Measurements from ENCODE around the gene DCP1A. TPM values are rescaled to one million over a fixed set of nuclear protein-coding genes. Genes with fewer than 3 reads are reported as not detected.
"Not testable (repeated sequence)": the region's sequence is repeated elsewhere in the genome, so short reads cannot be mapped to it uniquely, and the experiment has no call there.

Gene DCP1A
- total RNA-seq, 1 experiment from 2014 or later, result 32.9 TPM

GRCh38 chr3:53273146-53273670, 74.1 kb downstream of the DCP1A start:
- no peaks in the 10 kb centered on the region for H3K9me3 ChIP-seq
- CTCF ChIA-PET, result no interaction called here
- H3K36me3 ChIP-seq (ENCODE audit: control insufficient read depth, insufficient read depth, low read length), result no peaks in the 10 kb centered on the region

DNA sequence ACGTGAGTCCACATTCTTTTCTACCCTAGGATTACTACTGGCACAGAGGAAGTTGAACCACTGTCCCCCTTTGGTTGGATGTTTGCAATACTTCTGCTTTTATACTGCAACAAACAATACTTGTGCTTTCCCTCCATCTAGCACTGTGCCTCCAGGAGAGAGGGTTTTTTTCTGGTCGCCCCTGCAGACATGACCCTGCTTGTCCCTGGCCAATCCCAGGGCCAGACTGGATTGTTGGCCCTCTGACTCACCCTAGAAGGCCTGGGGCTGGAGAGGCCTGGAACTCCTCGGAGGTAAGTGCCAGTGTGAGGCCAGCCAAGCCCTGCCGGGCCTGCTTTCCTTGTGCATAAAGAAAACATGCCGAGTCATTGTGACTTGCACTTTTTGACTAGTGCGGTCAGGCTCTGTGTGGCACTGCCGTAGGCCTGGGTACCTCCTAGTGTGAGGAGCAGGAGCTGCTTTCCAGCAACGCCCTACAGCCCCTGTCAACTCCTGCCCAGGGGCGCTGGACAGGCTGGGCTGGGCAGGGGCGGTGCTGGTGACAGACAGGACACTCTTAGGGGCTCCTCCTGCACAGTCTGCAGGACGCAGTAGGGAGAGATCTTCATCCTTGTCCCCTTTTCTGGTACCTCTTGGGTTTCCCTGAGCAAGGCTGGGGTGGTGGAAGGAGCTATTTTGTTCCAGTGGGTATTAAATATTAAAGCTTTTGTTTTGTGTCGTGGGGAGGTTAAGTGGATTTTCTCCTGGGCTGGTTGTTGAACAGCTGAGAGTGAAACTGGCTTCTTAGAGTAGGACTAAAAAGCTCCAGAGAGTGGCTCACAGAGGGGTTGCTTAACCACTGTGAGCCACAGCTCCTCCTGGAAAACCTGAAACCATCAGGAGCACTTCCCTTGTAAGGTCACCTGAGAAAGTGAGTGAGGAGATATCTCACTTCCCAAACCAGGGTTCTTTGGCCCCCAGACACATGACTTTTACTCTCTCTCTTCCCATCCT, 77.2 kb downstream of the DCP1A start:
- TF ChIP-seq CTCF (IDR thresholded peaks at IDR 0.05; ENCODE audit: insufficient read depth in 1 of 2, low read depth in 1 of 2, low read length in 1 of 2, severe bottlenecking in 1 of 2, unreplicated experiment in 1 of 2), result no peak
- intact Hi-C loops (cut with micrococcal nuclease; ENCODE audit: unreplicated experiment), result loop anchor here (2.0 to 10.0 kb wide), 4 partner anchors 15 to 155 kb away; no protein-coding TSS in a partner anchor
- peaks cover 9% of the 10 kb centered on the region for H3K36me3 Mint-ChIP-seq (ENCODE audit: insufficient read depth, unreplicated experiment)
- no peaks in the 10 kb centered on the region for H3K27me3 Mint-ChIP-seq (ENCODE audit: insufficient read depth, unreplicated experiment)
- Histone ChIP-seq H3K4me1 (peaks cover 36% of the 10 kb centered on the region), H3K27me3 (replicated peaks; ENCODE audit: control insufficient read depth, insufficient read depth, low read length) (no peaks in the 10 kb centered on the region), H3K4me3 (ENCODE audit: low read depth, low read length) (no peak overlapping the region), H3K9me3 (no peaks in the 10 kb centered on the region), H3K36me3 (ENCODE audit: control insufficient read depth, insufficient read depth, low read length) (no peaks in the 10 kb centered on the region)
- no peaks in the 10 kb centered on the region for H3K9me3 Mint-ChIP-seq (ENCODE audit: unreplicated experiment)
- POLR2A ChIA-PET, result interaction anchor here (1.0 kb wide), 2 partner anchors 11 to 15 kb away, joined by 3 to 5 read pairs; no protein-coding TSS in a partner anchor
- no TSS peak for BruUV-seq (replicated peaks)
- DNase-seq, result peak; percentile 87 to 95
- H3K27ac Mint-ChIP-seq (ENCODE audit: unreplicated experiment), result peak overlapping the region; percentile 90
- CTCF ChIA-PET, result no interaction called here
- peak overlapping the region; percentile 7 for H3K4me3 Mint-ChIP-seq (ENCODE audit: unreplicated experiment)
- H3K4me1 Mint-ChIP-seq (ENCODE audit: low read depth, unreplicated experiment), result peaks cover 29% of the 10 kb centered on the region

More at GRCh38 chr3:53273146-53273670, 74.1 kb downstream of the DCP1A start:
- H3K4me3 Mint-ChIP-seq (ENCODE audit: unreplicated experiment), result no peak overlapping the region
- Histone ChIP-seq H3K4me1 (peaks cover 24% of the 10 kb centered on the region), H3K4me3 (ENCODE audit: low read depth, low read length) (no peak overlapping the region), H3K27me3 (replicated peaks; ENCODE audit: control insufficient read depth, insufficient read depth, low read length) (no peaks in the 10 kb centered on the region)
- POLR2A ChIA-PET, result interaction anchor here (0.6 kb wide), 1 partner anchor 146 kb away, joined by 4 read pairs; no protein-coding TSS in a partner anchor
- no peak overlapping the region for H3K27ac Mint-ChIP-seq (ENCODE audit: unreplicated experiment)
- DNase-seq, result no peak
- BruUV-seq (replicated peaks), result no TSS peak
- no peaks in the 10 kb centered on the region for H3K9me3 Mint-ChIP-seq (ENCODE audit: unreplicated experiment)
- peaks cover 21% of the 10 kb centered on the region for H3K4me1 Mint-ChIP-seq (ENCODE audit: low read depth, unreplicated experiment)
- intact Hi-C loops (cut with micrococcal nuclease; ENCODE audit: unreplicated experiment), result loop anchor here (5.0 to 10.0 kb wide), 2 partner anchors 51 to 158 kb away; no protein-coding TSS in a partner anchor
- H3K36me3 Mint-ChIP-seq (ENCODE audit: insufficient read depth, unreplicated experiment), result peaks cover 12% of the 10 kb centered on the region
- no peak for TF ChIP-seq CTCF (IDR thresholded peaks at IDR 0.05; ENCODE audit: insufficient read depth in 1 of 2, low read depth in 1 of 2, low read length in 1 of 2, severe bottlenecking in 1 of 2, unreplicated experiment in 1 of 2)
- no peaks in the 10 kb centered on the region for H3K27me3 Mint-ChIP-seq (ENCODE audit: insufficient read depth, unreplicated experiment)

- POLR2A ChIA-PET; H3K9me3 Mint-ChIP-seq (ENCODE audit: unreplicated experiment); H3K9me3 ChIP-seq; CTCF ChIA-PET; H3K27me3 Mint-ChIP-seq (ENCODE audit: insufficient read depth, unreplicated experiment); H3K36me3 Mint-ChIP-seq (ENCODE audit: insufficient read depth, unreplicated experiment); DNase-seq; H3K4me3 ChIP-seq (ENCODE audit: low read depth, low read length); H3K27me3 ChIP-seq (replicated peaks; ENCODE audit: control insufficient read depth, insufficient read depth, low read length); H3K36me3 ChIP-seq (ENCODE audit: control insufficient read depth, insufficient read depth, low read length); H3K4me3 Mint-ChIP-seq (ENCODE audit: unreplicated experiment); BruUV-seq (replicated peaks): not testable (repeated sequence)
- Mint-ChIP-seq H3K27ac (ENCODE audit: unreplicated experiment) (peak overlapping the region; percentile 90), H3K4me1 (ENCODE audit: low read depth, unreplicated experiment) (peaks cover 26% of the 10 kb centered on the region)
- H3K4me1 ChIP-seq, result peaks cover 36% of the 10 kb centered on the region
- intact Hi-C loops (cut with micrococcal nuclease; ENCODE audit: unreplicated experiment), result loop anchor here (5.0 kb wide), 1 partner anchor 112 kb away; no protein-coding TSS in a partner anchor
These were observed 78.2 kb downstream of the DCP1A start for GRCh38 chr3:53269193-53269592.
